Upper lobe of left lung (tissue), 4 donors: ENCODE data around the gene PARVG.

ENCODE experiments used
- EP300 ChIP-seq, 4 donors: sonication (generic); formaldehyde crosslinking; IDR thresholded peaks; one replicate each; pipeline ENCODE4 v1.5.1; 2017; ENCODE audit warnings: antibody characterized with exemption in 4 of 4, control low read depth in 2 of 4
- POLR2A ChIP-seq, 4 donors: fragments of 450-650 bp; IDR thresholded peaks; one replicate each; pipeline ENCODE4 v1.5.1; 2016 to 2017; ENCODE audit warnings: antibody characterized with exemption in 4 of 4, mild to moderate bottlenecking in 2 of 4
- POLR2AphosphoS5 ChIP-seq, 2 donors: sonication (generic); formaldehyde crosslinking; IDR thresholded peaks; one replicate each; pipeline ENCODE4 v1.5.1; 2017; ENCODE audit warnings: antibody characterized with exemption in 2 of 2
- TF ChIP-seq, protein P1 (sequence below), 6 experiments: fragments of 450-650 bp in 4 of 6; fragments of 200-600 bp in 2 of 6; sonication (generic) in 2 of 6; IDR thresholded peaks; one replicate each; pipeline ENCODE4 v1.5.1; 2016 to 2019; ENCODE audit warnings: antibody characterized with exemption in 6 of 6

- TF ChIP-seq, protein P1, sequence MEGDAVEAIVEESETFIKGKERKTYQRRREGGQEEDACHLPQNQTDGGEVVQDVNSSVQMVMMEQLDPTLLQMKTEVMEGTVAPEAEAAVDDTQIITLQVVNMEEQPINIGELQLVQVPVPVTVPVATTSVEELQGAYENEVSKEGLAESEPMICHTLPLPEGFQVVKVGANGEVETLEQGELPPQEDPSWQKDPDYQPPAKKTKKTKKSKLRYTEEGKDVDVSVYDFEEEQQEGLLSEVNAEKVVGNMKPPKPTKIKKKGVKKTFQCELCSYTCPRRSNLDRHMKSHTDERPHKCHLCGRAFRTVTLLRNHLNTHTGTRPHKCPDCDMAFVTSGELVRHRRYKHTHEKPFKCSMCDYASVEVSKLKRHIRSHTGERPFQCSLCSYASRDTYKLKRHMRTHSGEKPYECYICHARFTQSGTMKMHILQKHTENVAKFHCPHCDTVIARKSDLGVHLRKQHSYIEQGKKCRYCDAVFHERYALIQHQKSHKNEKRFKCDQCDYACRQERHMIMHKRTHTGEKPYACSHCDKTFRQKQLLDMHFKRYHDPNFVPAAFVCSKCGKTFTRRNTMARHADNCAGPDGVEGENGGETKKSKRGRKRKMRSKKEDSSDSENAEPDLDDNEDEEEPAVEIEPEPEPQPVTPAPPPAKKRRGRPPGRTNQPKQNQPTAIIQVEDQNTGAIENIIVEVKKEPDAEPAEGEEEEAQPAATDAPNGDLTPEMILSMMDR (IDR thresholded peaks at IDR 0.05) = no peak
- TF ChIP-seq POLR2AphosphoS5 (IDR thresholded peaks at IDR 0.05) = no peak
- no peak for TF ChIP-seq POLR2A (IDR thresholded peaks at IDR 0.05)
- no peak for TF ChIP-seq EP300 (IDR thresholded peaks at IDR 0.05)
Observed at GRCh38 chr22:44206696-44207095, 26.0 kb downstream of the PARVG start.
